SK-N-SH treated with all-trans-retinoic acid at 6 μM for 48 hours (cell line): Measurements from ENCODE around the gene USP24.

ENCODE experiments used
- ATAC-seq: fragments of 200-7000 bp; cut with Tn5 transposase; 3 replicates; pipeline ENCODE4 v1.9.1; 2020; ENCODE audit warnings: mild to moderate bottlenecking, moderate library complexity
- BACH2 ChIP-seq: fragments of 250-450 bp; sonication (Bioruptor Pico); IDR thresholded peaks from 2 replicates; pipeline ENCODE4 v1.9.0; 2021; ENCODE audit warnings: mild to moderate bottlenecking, borderline replicate concordance
- CREB5 ChIP-seq: fragments of 250-450 bp; sonication (Bioruptor Pico); IDR thresholded peaks from 2 replicates; pipeline ENCODE4 v1.5.1; 2020; ENCODE audit warnings: low read depth, mild to moderate bottlenecking, moderate library complexity
- CSDC2 ChIP-seq: fragments of 250-450 bp; sonication (Bioruptor Pico); IDR thresholded peaks from 2 replicates; pipeline ENCODE4 v1.5.0; 2020; ENCODE audit warnings: mild to moderate bottlenecking, moderate library complexity
- CSRNP3 ChIP-seq: fragments of 250-450 bp; sonication (Bioruptor Pico); IDR thresholded peaks from 2 replicates; pipeline ENCODE4 v1.5.1; 2021; ENCODE audit warnings: mild to moderate bottlenecking, moderate library complexity
- ESRRG ChIP-seq: fragments of 250-450 bp; sonication (Bioruptor Pico); IDR thresholded peaks from 2 replicates; pipeline ENCODE4 v1.6.1; 2021; ENCODE audit warnings: mild to moderate bottlenecking
- GLIS3 ChIP-seq: fragments of 250-450 bp; sonication (Bioruptor Pico); IDR thresholded peaks from 2 replicates; pipeline ENCODE4 v1.5.0; 2020; ENCODE audit warnings: mild to moderate bottlenecking, moderate library complexity
- ISL1 ChIP-seq: fragments of 250-450 bp; sonication (Bioruptor Pico); IDR thresholded peaks from 2 replicates; pipeline ENCODE4 v2.1.2; 2022; ENCODE audit warnings: mild to moderate bottlenecking, moderate library complexity
- OSR1 ChIP-seq: fragments of 250-450 bp; sonication (Bioruptor Pico); IDR thresholded peaks from 2 replicates; pipeline ENCODE4 v1.8.0; 2022; ENCODE audit warnings: moderate library complexity, mild to moderate bottlenecking, inconsistent platforms
- PATZ1 ChIP-seq: fragments of 250-450 bp; sonication (Bioruptor Pico); IDR thresholded peaks from 2 replicates; pipeline ENCODE4 v1.8.0; 2020; ENCODE audit warnings: mild to moderate bottlenecking, moderate library complexity, borderline replicate concordance
- POU6F1 ChIP-seq: fragments of 250-450 bp; sonication (Bioruptor Pico); IDR thresholded peaks from 2 replicates; pipeline ENCODE4 v1.8.0; 2021; ENCODE audit warnings: low read depth, mild to moderate bottlenecking, moderate library complexity, borderline replicate concordance
- PPARA ChIP-seq: fragments of 250-450 bp; sonication (Bioruptor Pico); IDR thresholded peaks from 2 replicates; pipeline ENCODE4 v1.5.0; 2020; ENCODE audit warnings: mild to moderate bottlenecking, borderline replicate concordance
- RARB ChIP-seq: fragments of 250-450 bp; sonication (Bioruptor Pico); IDR thresholded peaks from 2 replicates; pipeline ENCODE4 v1.8.0; 2021; ENCODE audit warnings: mild to moderate bottlenecking, moderate library complexity
- SNAI2 ChIP-seq: fragments of 250-450 bp; sonication (Bioruptor Pico); IDR thresholded peaks from 2 replicates; pipeline ENCODE4 v1.5.0; 2020; ENCODE audit warnings: mild to moderate bottlenecking, moderate library complexity
- TCF4 ChIP-seq: fragments of 250-450 bp; sonication (Bioruptor Pico); IDR thresholded peaks from 2 replicates; pipeline ENCODE4 v1.8.0; 2021; ENCODE audit warnings: mild to moderate bottlenecking, moderate library complexity, borderline replicate concordance
- TOX ChIP-seq: fragments of 250-450 bp; sonication (Bioruptor Pico); IDR thresholded peaks from 2 replicates; pipeline ENCODE4 v1.8.0; 2021; ENCODE audit warnings: mild to moderate bottlenecking, moderate library complexity, borderline replicate concordance
- ZC3H10 ChIP-seq: fragments of 250-450 bp; sonication (Bioruptor Pico); IDR thresholded peaks from 2 replicates; pipeline ENCODE4 v1.5.1; 2021; ENCODE audit warnings: mild to moderate bottlenecking, moderate library complexity
- ZFP3 ChIP-seq: fragments of 250-450 bp; sonication (Bioruptor Pico); IDR thresholded peaks from 2 replicates; pipeline ENCODE4 v1.5.0; 2020; ENCODE audit warnings: mild to moderate bottlenecking, moderate library complexity
- ZFP30 ChIP-seq: fragments of 450-650 bp; formaldehyde crosslinking; IDR thresholded peaks from 2 replicates; pipeline ENCODE4 v1.5.0; 2022; ENCODE audit warnings: mild to moderate bottlenecking, moderate library complexity
- ZNF565 ChIP-seq: fragments of 450-650 bp; formaldehyde crosslinking; conservative IDR thresholded peaks from 2 replicates; pipeline ENCODE4 v1.5.0; 2020; ENCODE audit warnings: low read depth, mild to moderate bottlenecking, moderate library complexity
- ZNF70 ChIP-seq: fragments of 450-650 bp; formaldehyde crosslinking; IDR thresholded peaks from 2 replicates; pipeline ENCODE4 v1.5.0; 2020; ENCODE audit warnings: mild to moderate bottlenecking, moderate library complexity
- ZNF8 ChIP-seq: fragments of 450-650 bp; formaldehyde crosslinking; IDR thresholded peaks from 2 replicates; pipeline ENCODE4 v1.5.0; 2020; ENCODE audit warnings: mild to moderate bottlenecking, moderate library complexity
- TF ChIP-seq, protein P1 (sequence below): fragments of 250-450 bp; sonication (Bioruptor Pico); IDR thresholded peaks from 2 replicates; pipeline ENCODE4 v1.5.0; 2020; ENCODE audit warnings: mild to moderate bottlenecking, moderate library complexity

Gene USP24

GRCh38 chr1:55211863-55212262 is 3.3 kb downstream of the USP24 start:
- TF ChIP-seq ESRRG (CRISPR knock-in tag): no peak
- no peak for TF ChIP-seq OSR1 (CRISPR knock-in tag)
- TF ChIP-seq PATZ1 (CRISPR knock-in tag): no peak
- TF ChIP-seq PPARA: no peak
- TF ChIP-seq ZFP30 (CRISPR knock-in tag): no peak
- TF ChIP-seq SNAI2 (CRISPR knock-in tag): no peak
- TF ChIP-seq GLIS3 (CRISPR knock-in tag): no peak
- TF ChIP-seq BACH2: no peak
- TF ChIP-seq CSDC2 (CRISPR knock-in tag): no peak
- TF ChIP-seq, all 23 proteins: peak for 0
- ATAC-seq: no peak

DNA sequence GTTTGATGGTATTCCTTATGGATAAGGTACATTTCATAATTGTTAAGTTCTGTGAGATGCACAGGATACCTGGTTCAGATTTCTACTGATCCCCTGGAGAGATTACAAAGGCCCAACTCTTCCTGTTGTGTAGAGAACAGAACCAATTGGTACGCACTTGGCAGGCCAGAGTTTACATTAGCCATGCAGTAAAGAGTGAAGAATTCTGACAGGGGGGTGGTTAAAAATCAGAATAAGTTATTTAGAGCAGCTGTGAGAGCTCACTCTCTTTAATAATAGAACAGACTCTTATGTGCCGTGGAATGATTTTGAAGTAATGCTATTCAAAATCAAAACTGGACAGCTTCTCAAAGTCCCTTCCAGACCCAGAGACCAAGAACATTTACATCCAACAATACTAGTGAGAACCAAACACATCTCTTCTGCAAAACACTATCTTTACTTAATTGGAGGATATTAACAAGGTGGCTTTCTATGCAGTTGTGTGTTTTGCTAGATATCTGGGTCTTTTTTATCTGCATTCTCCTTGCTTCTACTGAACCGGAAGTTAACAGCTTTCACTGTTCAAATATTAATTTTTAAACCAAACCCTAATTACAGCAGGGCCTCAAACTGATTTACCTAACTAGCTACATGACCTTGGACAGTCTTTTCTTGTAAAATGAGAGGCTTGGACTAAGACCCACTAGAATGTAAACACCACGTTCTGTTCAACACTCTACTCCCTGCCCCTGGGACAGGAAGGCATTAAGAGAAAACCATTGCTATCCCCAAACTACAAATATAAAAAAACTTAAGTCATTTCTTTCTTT is 4.0 kb downstream of the USP24 start:
- TF ChIP-seq ZNF565 (CRISPR knock-in tag): no peak
- TF ChIP-seq PATZ1 (CRISPR knock-in tag): no peak
- TF ChIP-seq ZNF8 (CRISPR knock-in tag): no peak
- no peak for TF ChIP-seq ZC3H10 (CRISPR knock-in tag)
- no peak for TF ChIP-seq CSRNP3 (CRISPR knock-in tag)
- TF ChIP-seq ESRRG (CRISPR knock-in tag): no peak
- TF ChIP-seq RARB (CRISPR knock-in tag): no peak
- TF ChIP-seq, protein P1, sequence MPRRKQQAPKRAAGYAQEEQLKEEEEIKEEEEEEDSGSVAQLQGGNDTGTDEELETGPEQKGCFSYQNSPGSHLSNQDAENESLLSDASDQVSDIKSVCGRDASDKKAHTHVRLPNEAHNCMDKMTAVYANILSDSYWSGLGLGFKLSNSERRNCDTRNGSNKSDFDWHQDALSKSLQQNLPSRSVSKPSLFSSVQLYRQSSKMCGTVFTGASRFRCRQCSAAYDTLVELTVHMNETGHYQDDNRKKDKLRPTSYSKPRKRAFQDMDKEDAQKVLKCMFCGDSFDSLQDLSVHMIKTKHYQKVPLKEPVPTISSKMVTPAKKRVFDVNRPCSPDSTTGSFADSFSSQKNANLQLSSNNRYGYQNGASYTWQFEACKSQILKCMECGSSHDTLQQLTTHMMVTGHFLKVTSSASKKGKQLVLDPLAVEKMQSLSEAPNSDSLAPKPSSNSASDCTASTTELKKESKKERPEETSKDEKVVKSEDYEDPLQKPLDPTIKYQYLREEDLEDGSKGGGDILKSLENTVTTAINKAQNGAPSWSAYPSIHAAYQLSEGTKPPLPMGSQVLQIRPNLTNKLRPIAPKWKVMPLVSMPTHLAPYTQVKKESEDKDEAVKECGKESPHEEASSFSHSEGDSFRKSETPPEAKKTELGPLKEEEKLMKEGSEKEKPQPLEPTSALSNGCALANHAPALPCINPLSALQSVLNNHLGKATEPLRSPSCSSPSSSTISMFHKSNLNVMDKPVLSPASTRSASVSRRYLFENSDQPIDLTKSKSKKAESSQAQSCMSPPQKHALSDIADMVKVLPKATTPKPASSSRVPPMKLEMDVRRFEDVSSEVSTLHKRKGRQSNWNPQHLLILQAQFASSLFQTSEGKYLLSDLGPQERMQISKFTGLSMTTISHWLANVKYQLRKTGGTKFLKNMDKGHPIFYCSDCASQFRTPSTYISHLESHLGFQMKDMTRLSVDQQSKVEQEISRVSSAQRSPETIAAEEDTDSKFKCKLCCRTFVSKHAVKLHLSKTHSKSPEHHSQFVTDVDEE: no peak
- no peak for TF ChIP-seq TOX (CRISPR knock-in tag)
- TF ChIP-seq TCF4 (CRISPR knock-in tag): no peak
- TF ChIP-seq CSDC2 (CRISPR knock-in tag): no peak
- TF ChIP-seq OSR1 (CRISPR knock-in tag): no peak
- no peak for TF ChIP-seq ZFP30 (CRISPR knock-in tag)
- TF ChIP-seq, all 23 proteins: peak for 0
- ATAC-seq: no peak

DNA sequence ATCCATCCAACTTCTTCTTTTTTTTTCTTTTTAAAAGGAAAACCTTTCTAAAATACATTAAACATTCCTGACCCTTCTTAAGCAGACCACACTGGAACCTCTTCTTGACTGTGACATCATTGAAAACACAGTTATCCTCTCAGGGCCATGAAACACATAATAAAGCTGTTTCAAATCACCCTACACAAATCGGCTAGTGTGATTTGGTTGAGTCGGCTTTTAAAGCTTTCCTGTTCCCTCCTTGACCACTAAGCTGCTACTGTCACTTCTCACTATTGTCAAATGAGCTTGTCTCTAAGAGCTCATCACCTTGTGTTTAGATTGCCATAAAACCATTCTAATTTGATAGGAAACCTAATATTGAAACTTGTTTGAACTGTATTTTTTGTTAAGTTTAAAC is 5.9 kb downstream of the USP24 start:
- ATAC-seq: peak; percentile 43
- TF ChIP-seq RARB (CRISPR knock-in tag): no peak

DNA sequence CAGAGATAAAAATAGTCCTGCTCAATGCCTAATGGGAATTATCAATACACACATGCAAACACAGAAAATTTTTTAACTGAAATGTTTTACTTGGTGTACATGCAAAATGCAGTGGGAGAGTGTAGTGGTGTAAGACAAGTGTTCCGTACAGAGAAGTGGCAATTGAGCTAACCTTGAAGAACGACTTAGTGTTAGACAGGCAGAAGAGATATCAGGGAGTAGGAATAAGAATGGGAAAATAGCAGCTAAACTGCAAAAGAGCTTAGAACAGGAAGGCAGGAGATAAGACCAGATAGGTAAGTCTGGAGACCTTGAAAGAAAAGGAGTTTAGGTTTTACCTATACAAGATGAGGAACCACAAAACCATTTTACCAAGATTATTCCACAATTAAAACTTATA is 9.0 kb downstream of the USP24 start:
- ATAC-seq: peak; percentile 43
- no peak for TF ChIP-seq RARB (CRISPR knock-in tag)
- no peak for TF ChIP-seq OSR1 (CRISPR knock-in tag)
- no peak for TF ChIP-seq CSRNP3 (CRISPR knock-in tag)
- TF ChIP-seq ISL1: no peak
- no peak for TF ChIP-seq ZNF565 (CRISPR knock-in tag)
- TF ChIP-seq CREB5 (CRISPR knock-in tag): no peak
- TF ChIP-seq SNAI2 (CRISPR knock-in tag): no peak
- TF ChIP-seq ZFP3 (CRISPR knock-in tag): no peak
- no peak for TF ChIP-seq POU6F1 (CRISPR knock-in tag)
- no peak for TF ChIP-seq BACH2
- no peak for TF ChIP-seq ESRRG (CRISPR knock-in tag)
- TF ChIP-seq PPARA: no peak
- no peak for TF ChIP-seq ZNF70 (CRISPR knock-in tag)
